Measurements from ENCODE around the gene WDR82.
A peak's percentile ranks its signal among the peaks of the same experiment; 100 is the strongest.
"Not testable (repeated sequence)": the region's sequence is repeated elsewhere in the genome, so short reads cannot be mapped to it uniquely, and the experiment has no call there.

Gene WDR82

DNA sequence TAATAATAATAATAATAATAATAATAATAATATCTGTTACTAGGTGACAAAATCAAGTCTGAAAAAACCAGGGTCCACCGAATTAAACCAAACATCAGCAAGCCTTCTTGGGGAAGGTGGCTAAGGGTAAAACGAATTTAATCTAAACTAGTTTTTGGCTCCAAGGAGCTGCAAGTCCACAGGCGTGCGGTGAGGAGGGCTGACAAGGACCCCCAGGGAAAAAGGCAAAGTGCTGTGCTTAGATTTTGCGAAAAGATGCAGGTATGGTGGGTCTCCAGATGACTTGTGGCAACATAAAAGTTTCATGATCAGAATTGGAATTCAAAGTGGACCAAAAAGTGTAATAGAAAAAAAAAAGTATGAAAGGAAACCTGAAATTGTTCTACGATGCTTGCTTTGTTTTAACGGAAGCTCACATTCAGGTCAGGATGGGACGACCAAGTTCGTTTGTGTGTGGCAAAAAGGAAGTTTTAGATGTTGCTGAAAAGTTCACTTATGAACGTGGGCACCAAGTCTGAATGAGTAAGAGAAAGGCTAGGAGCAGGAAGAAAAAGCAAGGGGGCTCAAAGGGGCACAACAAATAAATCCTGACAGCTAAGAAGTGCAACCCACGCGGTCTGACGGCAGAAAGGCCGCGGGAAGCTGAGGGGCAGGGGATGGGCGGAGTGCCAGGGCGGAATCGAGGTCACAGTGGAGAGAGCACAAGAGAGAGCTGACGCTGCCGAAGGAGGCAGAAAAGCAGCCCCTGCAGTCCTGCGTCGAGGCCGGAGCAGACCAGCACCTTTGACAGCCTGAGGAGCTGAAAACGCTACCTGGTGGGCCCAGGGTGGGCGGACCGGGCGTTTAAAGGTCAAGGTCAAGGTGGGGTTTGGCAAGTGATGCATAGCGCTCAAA, 1.1 kb downstream of the WDR82 start:
- no peak for TF ChIP-seq CTCF (IDR thresholded peaks at IDR 0.05; ENCODE audit: low read depth, low read length)
- peak overlapping the region; percentile 91 for H3K4me3 ChIP-seq (ENCODE audit: low read depth, low read length)

DNA sequence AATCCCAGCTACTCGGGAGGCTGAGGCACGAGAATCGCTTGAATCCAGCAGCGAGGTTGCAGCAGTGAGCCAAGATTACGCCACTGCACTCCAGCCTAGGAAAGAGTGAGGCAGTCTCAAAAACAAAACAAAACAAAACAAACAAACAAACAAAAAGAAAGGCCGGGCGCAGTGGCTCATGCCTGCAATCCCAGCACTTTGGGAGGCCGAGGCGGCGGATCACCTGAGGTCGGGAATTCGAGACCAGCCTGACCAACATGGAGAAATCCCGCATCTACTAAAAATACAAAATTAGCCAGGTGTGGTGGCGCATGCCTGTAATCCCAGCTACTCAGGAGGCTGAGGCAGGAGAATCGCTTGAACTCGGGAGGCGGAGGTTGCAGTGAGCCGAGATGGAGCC, 3.7 kb downstream of the WDR82 start:
- H3K4me3 ChIP-seq (ENCODE audit: low read depth, low read length): not testable (repeated sequence)

DNA sequence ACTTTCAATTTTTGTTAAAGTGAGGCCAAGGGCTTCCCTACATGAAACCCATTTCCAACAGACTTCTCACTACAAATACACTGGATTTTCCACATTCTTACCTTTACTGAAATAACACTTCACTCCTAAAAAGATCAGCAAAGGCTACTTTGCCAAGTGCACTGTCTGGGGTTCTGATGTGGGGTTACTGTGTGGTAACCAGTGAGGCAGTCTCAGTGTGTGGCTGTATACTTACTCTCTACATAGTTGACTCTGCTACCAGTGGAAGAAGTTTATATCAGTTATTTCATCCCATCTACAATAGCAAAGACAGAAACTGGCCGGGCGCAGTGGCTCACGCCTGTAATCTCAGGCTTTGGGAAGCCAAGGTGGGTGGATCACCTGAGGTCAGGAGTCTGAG, 5.6 kb downstream of the WDR82 start:
- H3K4me3 ChIP-seq (ENCODE audit: low read depth, low read length): no peak overlapping the region
- TF ChIP-seq CTCF (IDR thresholded peaks at IDR 0.05; ENCODE audit: low read depth, low read length): no peak

DNA sequence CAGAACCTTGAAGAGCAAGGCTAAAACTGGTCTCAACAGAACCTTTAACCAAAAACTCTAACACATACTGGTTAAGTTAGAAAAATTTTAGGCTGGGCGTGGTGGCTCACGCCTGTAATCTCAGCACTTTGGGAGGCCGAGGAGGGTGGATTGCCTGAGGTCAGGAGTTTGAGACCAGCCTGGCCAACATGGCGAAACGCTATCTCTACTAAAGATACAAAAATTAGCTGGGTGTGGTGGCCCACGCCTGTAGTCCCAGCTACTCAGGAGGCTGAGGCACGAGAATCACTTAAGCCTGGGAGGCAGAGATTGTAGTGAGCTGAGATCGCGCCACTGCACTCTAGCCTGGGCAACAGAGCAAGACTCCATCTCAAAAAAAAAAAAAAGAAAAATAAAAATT, 6.3 kb downstream of the WDR82 start:
- H3K4me3 ChIP-seq (ENCODE audit: low read depth, low read length): not testable (repeated sequence)

- TF ChIP-seq CTCF (IDR thresholded peaks at IDR 0.05; ENCODE audit: low read depth, low read length): no peak
- no peak overlapping the region for H3K4me3 ChIP-seq (ENCODE audit: low read depth, low read length)
These were observed 8.1 kb downstream of the WDR82 start for GRCh38 chr3:52270252-52270754.

DNA sequence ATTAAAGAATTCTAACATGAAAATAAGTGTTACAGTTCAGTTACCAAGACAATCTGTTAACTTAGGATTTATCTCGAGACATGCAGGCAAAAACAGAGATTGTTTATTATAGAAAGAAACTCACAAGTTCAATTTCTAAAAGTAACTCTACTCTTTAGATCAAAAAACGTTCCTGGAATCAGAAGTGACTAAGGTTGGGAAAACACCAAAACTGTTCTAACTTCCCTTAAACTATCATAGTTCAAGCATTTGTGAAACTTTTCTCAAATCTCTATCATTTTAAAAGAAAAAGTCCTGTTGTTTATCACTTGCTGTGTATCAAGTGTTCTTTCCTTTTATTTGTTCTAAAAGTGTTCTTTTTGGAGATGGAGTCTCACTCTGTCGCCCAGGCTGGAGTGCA, 8.7 kb downstream of the WDR82 start:
- no peak overlapping the region for H3K4me3 ChIP-seq (ENCODE audit: low read depth, low read length)
- TF ChIP-seq CTCF (IDR thresholded peaks at IDR 0.05; ENCODE audit: low read depth, low read length): no peak

GRCh38 chr3:52268036-52268435, 10.4 kb downstream of the WDR82 start:
- TF ChIP-seq CTCF (IDR thresholded peaks at IDR 0.05; ENCODE audit: low read depth, low read length): no peak
- no peak overlapping the region for H3K4me3 ChIP-seq (ENCODE audit: low read depth, low read length)

DNA sequence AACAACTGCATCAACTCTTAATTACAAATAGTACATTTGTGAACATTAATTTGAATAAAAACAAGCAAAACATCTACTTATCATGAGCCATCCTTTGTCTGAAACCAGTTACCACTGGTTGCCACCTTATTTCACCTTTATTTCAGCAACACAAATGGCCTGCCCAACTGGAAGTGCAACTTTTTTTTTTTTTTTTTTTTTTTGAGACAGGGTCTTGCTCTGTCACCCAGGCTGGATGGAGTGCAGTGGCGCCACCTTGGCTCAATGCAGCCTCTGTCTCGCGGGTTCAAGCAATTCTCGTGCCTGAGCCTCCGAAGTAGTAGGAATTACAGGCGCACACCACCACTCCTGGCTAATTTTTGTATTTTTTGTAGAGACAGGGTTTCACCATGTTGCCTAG, 13.1 kb downstream of the WDR82 start:
- no peak overlapping the region for H3K4me3 ChIP-seq (ENCODE audit: low read depth, low read length)
- TF ChIP-seq CTCF (IDR thresholded peaks at IDR 0.05; ENCODE audit: low read depth, low read length): no peak

Data from WI38 (cell line).